Nephron (organoid): Measurements from ENCODE around the gene SLC38A10.

Source experiments
- H3K27ac Mint-ChIP-seq, 3 experiments: 2 replicates each; pipeline ENCODE4 v1.8.0; 2020; ENCODE audit warnings: mixed read lengths in 3 of 3, mild to moderate bottlenecking in 2 of 3, moderate library complexity in 1 of 3
- H3K27me3 Mint-ChIP-seq: 2 replicates; pipeline ENCODE4 v1.8.0; 2021; ENCODE audit warnings: low read depth, mild to moderate bottlenecking, moderate library complexity, mixed read lengths
- H3K36me3 Mint-ChIP-seq: 2 replicates; pipeline ENCODE4 v1.8.0; 2020; ENCODE audit warnings: low read depth, mixed read lengths
- H3K4me1 Mint-ChIP-seq: 2 replicates; pipeline ENCODE4 v1.8.0; 2020; ENCODE audit warnings: mixed read lengths
- H3K4me3 Mint-ChIP-seq, 3 experiments: 2 replicates each; pipeline ENCODE4 v1.8.0; 2020; ENCODE audit warnings: mild to moderate bottlenecking in 3 of 3, mixed read lengths in 3 of 3, moderate library complexity in 2 of 3
- H3K9me3 Mint-ChIP-seq: 2 replicates; pipeline ENCODE4 v1.8.0; 2020; ENCODE audit warnings: mixed read lengths
- CTCF ChIP-seq, 3 experiments: fragments of 200-600 bp; sonication (generic); IDR thresholded peaks; one replicate each; pipeline ENCODE4 v1.5.0; 2021; ENCODE audit warnings: antibody characterized with exemption in 3 of 3; ENCODE audit not compliant: unreplicated experiment in 3 of 3

Gene SLC38A10

DNA sequence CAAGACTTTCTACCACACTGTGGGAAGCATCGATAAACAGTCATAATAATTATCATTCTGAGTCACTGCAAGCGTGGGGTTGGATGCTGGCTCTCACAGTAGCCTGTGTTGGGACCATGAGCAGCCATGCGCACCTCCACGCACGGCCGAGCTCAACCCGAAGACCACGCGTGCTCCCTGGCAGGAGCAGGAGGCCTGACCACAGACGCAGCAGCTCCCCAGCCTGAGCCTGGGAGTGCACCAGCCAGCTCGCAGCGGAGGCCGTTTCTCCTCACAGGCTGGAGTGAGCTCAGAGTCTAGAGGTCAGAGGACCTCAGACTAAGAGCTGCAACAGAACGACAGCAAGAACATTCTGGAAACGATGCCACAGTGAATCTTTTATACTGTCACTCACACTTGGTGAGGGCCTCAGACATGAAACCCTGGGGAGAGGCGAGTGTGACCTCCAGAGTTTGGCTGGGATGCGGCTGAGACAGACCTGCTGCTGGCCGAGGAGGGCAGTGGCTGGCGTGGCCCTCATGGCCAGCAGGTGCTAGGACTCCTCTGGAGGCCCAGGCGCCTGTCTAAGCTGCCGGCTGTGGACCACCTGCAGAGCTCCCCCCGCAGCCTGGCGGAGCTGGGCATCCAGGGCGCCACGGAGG is 50.0 kb downstream of the SLC38A10 start:
- peak overlapping the region in 1 of 3 experiments; percentile 63 for H3K27ac Mint-ChIP-seq
- peaks cover 13% of the 10 kb centered on the region for H3K4me1 Mint-ChIP-seq
- H3K4me3 Mint-ChIP-seq: peak overlapping the region; percentile 9 to 56 (median 12)
- H3K9me3 Mint-ChIP-seq: no peaks in the 10 kb centered on the region
- H3K27me3 Mint-ChIP-seq: no peaks in the 10 kb centered on the region
- TF ChIP-seq CTCF (IDR thresholded peaks at IDR 0.05; ENCODE audit: unreplicated experiment in 3 of 3): no peak
- H3K36me3 Mint-ChIP-seq: peaks cover 9% of the 10 kb centered on the region

DNA sequence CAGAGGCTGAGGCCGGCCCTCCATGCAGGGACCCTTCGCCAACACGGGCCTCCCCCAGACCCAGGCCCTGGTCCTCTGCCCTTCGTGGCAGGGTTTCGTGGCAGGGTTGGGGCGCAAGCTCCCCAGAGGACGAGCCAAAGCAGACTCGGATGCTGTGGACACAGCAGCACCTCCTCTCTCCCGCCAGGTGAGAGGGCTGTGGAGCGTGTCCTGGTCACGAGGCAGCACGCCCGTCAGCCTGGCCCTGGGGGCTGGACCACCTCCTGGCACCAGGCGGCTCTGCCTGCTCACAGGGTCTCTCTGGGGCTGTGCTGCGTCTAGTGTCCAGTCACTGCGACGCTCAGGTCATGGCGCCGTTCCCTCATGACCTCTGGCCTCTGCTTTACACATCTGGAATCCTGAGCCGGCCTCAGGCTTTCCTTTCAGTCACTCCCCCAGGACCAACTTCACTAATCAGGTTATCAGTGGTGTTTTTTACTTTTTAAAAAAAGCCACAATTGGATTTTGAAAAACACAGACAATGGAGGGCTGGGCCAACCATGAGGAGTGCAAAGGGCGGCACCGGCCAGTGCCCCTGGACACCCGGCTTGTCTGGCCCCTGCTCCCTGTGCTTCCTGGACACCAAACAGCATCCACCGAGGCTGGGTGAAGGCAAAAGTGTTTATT is 50.6 kb downstream of the SLC38A10 start:
- peak overlapping the region in 2 of 3 experiments; percentile 24 to 63 for H3K27ac Mint-ChIP-seq
- H3K4me3 Mint-ChIP-seq: peak overlapping the region; percentile 9 to 56 (median 12)
- TF ChIP-seq CTCF (IDR thresholded peaks at IDR 0.05; ENCODE audit: unreplicated experiment in 3 of 3): no peak
- peaks cover 9% of the 10 kb centered on the region for H3K36me3 Mint-ChIP-seq
- no peaks in the 10 kb centered on the region for H3K9me3 Mint-ChIP-seq
- peaks cover 9% of the 10 kb centered on the region for H3K4me1 Mint-ChIP-seq
- H3K27me3 Mint-ChIP-seq: no peaks in the 10 kb centered on the region

- no peak for TF ChIP-seq CTCF (IDR thresholded peaks at IDR 0.05; ENCODE audit: unreplicated experiment in 3 of 3)
These were observed 51.8 kb downstream of the SLC38A10 start for GRCh38 chr17:81243333-81243664.

DNA sequence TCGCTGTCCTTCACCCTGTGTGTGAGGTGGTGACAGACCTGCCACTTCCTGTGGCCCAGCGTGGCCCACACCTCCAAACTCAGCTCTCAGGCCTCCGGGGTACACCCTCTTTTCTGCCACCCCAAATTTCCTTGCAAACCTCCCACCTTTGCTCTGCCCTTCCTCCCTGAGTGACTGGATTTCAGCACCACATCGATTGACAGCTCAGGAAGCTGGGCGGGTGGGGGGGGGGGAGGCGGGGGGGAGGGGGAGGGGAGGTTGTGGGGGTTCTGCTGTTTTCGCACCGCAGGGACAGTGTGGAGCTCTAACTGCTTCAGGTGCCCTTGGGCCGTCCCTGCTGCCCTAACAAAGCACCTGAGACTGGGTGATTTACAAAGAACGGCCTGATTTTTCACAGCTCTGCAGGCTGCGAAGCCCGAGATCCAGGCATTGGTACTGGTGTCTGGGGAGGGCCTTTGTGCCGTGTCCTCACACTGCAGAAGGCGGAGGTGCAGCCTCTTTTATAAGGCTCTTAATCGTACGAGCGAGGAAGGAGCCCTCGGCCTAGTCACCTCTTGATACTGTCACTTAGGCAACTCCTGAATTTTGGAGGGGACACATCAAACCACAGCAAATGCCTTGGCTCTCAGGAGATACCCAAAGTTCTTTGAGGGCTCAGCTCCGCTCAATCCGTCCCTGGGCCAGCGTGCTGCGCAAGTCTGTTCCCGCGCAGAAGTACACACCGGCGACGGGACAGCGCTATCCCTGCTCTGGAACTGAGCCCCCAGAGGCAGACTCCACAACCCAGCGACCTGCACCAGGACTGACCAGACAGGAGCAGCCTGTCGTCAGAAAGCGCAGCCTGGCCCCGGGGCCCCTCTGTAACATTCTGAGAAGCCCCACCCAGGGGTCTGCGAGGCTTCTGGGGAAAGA is 52.4 kb downstream of the SLC38A10 start:
- Mint-ChIP-seq H3K4me3 (peak overlapping the region; percentile 29 to 53 (median 43)), H3K27ac (no peak overlapping the region), H3K4me1 (peaks cover 18% of the 10 kb centered on the region), H3K27me3 (no peaks in the 10 kb centered on the region), H3K9me3 (no peaks in the 10 kb centered on the region), H3K36me3 (peaks cover 3% of the 10 kb centered on the region)
- no peak for TF ChIP-seq CTCF (IDR thresholded peaks at IDR 0.05; ENCODE audit: unreplicated experiment in 3 of 3)

More at GRCh38 chr17:81243333-81243664, 51.8 kb downstream of the SLC38A10 start:
- Mint-ChIP-seq H3K27ac (no peak overlapping the region), H3K9me3 (no peaks in the 10 kb centered on the region), H3K4me1 (peaks cover 14% of the 10 kb centered on the region), H3K36me3 (peaks cover 6% of the 10 kb centered on the region), H3K27me3 (no peaks in the 10 kb centered on the region), H3K4me3 (peak overlapping the region in 1 of 3 experiments; percentile 20)

- H3K4me3 Mint-ChIP-seq: peak overlapping the region; percentile 68 to 91 (median 71)
- no peaks in the 10 kb centered on the region for H3K9me3 Mint-ChIP-seq
These were observed 53.3 kb downstream of the SLC38A10 start for GRCh38 chr17:81241648-81242420.

More at GRCh38 chr17:81241648-81242420, 53.3 kb downstream of the SLC38A10 start:
- peak; percentile 69 to 72 (median 70) for TF ChIP-seq CTCF (IDR thresholded peaks at IDR 0.05; ENCODE audit: unreplicated experiment in 3 of 3)
- peaks cover 19% of the 10 kb centered on the region for H3K4me1 Mint-ChIP-seq
- no peaks in the 10 kb centered on the region for H3K27me3 Mint-ChIP-seq
- H3K36me3 Mint-ChIP-seq: peaks cover 3% of the 10 kb centered on the region
- H3K27ac Mint-ChIP-seq: no peak overlapping the region
